ENCODE results near the gene COMTD1.

GRCh38 chr10:75191821-75192568 is 43.8 kb downstream of the COMTD1 start:
- TF ChIP-seq ZSCAN18 (tag by site-specific recombination; IDR thresholded peaks at IDR 0.05) (no peak), ZBTB49 (tag by site-specific recombination; IDR thresholded peaks at IDR 0.05; ENCODE audit: low read depth) (no peak), ZSCAN30 (tag by site-specific recombination; IDR thresholded peaks at IDR 0.05) (no peak), CTCF (tag by site-specific recombination; IDR thresholded peaks at IDR 0.05) (no peak)

Data from HEK293 (cell line).